KMS-11 (cell line): ENCODE data around the gene BCO1.

Source experiments
- H2AFZ ChIP-seq: fragments of 200-600 bp; sonication (generic); 2 replicates; pipeline ENCODE4 v1.6.1; 2016; ENCODE audit warnings: antibody characterized with exemption, mixed run types, low read depth
- H3K27ac ChIP-seq: fragments of 200-600 bp; sonication (generic); 2 replicates; pipeline ENCODE4 v1.6.1; 2016; ENCODE audit warnings: mild to moderate bottlenecking, mixed run types
- H3K27me3 ChIP-seq: fragments of 200-600 bp; sonication (generic); 2 replicates; pipeline ENCODE4 v1.6.1; 2017; ENCODE audit warnings: mild to moderate bottlenecking, low read depth, mixed run types, moderate library complexity; ENCODE audit not compliant: insufficient read depth
- H3K36me3 ChIP-seq: fragments of 200-600 bp; sonication (generic); 2 replicates; pipeline ENCODE4 v1.6.1; 2017; ENCODE audit warnings: mild to moderate bottlenecking, mixed run types; ENCODE audit not compliant: insufficient read depth
- H3K4me1 ChIP-seq: fragments of 200-600 bp; sonication (generic); 2 replicates; pipeline ENCODE4 v1.6.1; 2016; ENCODE audit warnings: mild to moderate bottlenecking, low read depth, mixed run types; ENCODE audit not compliant: poor library complexity, severe bottlenecking
- H3K4me2 ChIP-seq: fragments of 200-600 bp; sonication (generic); 2 replicates; pipeline ENCODE4 v1.7.0; 2016; ENCODE audit warnings: mild to moderate bottlenecking, mixed run types
- H3K4me3 ChIP-seq: fragments of 200-600 bp; sonication (generic); IDR thresholded peaks from 2 replicates; pipeline ENCODE4 v1.6.1; 2017; ENCODE audit warnings: low read depth, low read length, mixed read lengths; ENCODE audit not compliant: insufficient read depth
- H3K79me2 ChIP-seq: fragments of 200-600 bp; sonication (generic); 2 replicates; pipeline ENCODE4 v1.6.1; 2016; ENCODE audit warnings: low read depth, mixed run types; ENCODE audit not compliant: insufficient read depth
- H3K9ac ChIP-seq: fragments of 200-600 bp; sonication (generic); 2 replicates; pipeline ENCODE4 v1.6.1; 2016; ENCODE audit warnings: mild to moderate bottlenecking, mixed run types
- H4K20me1 ChIP-seq: fragments of 200-600 bp; sonication (generic); 2 replicates; pipeline ENCODE4 v1.6.1; 2016; ENCODE audit warnings: mild to moderate bottlenecking, mixed run types; ENCODE audit not compliant: insufficient read depth
- CTCF ChIP-seq: fragments of 200-600 bp; sonication (generic); conservative IDR thresholded peaks from 2 replicates; pipeline ENCODE4 v1.6.1; 2017; ENCODE audit warnings: low read depth, mild to moderate bottlenecking, antibody characterized with exemption, low read length, moderate library complexity, mixed read lengths

BCO1 gene

GRCh38 chr16:81264386-81264785 is 25.9 kb downstream of the BCO1 start:
- H3K4me1 ChIP-seq: no peaks in the 10 kb centered on the region
- H3K27me3 ChIP-seq: no peaks in the 10 kb centered on the region
- H3K79me2 ChIP-seq: no peaks in the 10 kb centered on the region
- H3K4me3 ChIP-seq: no peak overlapping the region
- H4K20me1 ChIP-seq: no peaks in the 10 kb centered on the region
- H3K27ac ChIP-seq: no peak overlapping the region
- H2AFZ ChIP-seq: no peak overlapping the region
- H3K36me3 ChIP-seq: no peaks in the 10 kb centered on the region
- H3K4me2 ChIP-seq: no peak overlapping the region
- H3K9ac ChIP-seq: no peak overlapping the region
- no peak for TF ChIP-seq CTCF

GRCh38 chr16:81265052-81265451 is 26.6 kb downstream of the BCO1 start:
- Histone ChIP-seq H3K4me3 (no peak overlapping the region), H3K27me3 (no peaks in the 10 kb centered on the region), H3K27ac (no peak overlapping the region), H3K36me3 (no peaks in the 10 kb centered on the region), H2AFZ (no peak overlapping the region), H3K4me2 (no peak overlapping the region), H4K20me1 (no peaks in the 10 kb centered on the region), H3K9ac (no peak overlapping the region), H3K4me1 (no peaks in the 10 kb centered on the region), H3K79me2 (no peaks in the 10 kb centered on the region)
- TF ChIP-seq CTCF: no peak

GRCh38 chr16:81265658-81266451 is 27.4 kb downstream of the BCO1 start:
- H4K20me1 ChIP-seq: no peaks in the 10 kb centered on the region
- H3K9ac ChIP-seq: no peak overlapping the region
- H3K36me3 ChIP-seq: no peaks in the 10 kb centered on the region
- H3K27ac ChIP-seq: no peak overlapping the region
- no peak overlapping the region for H3K4me3 ChIP-seq
- no peaks in the 10 kb centered on the region for H3K4me1 ChIP-seq
- H3K4me2 ChIP-seq: no peak overlapping the region
- no peaks in the 10 kb centered on the region for H3K27me3 ChIP-seq
- no peaks in the 10 kb centered on the region for H3K79me2 ChIP-seq
- TF ChIP-seq CTCF: no peak
- no peak overlapping the region for H2AFZ ChIP-seq

GRCh38 chr16:81266680-81267095 is 28.2 kb downstream of the BCO1 start:
- H3K4me2 ChIP-seq: no peak overlapping the region
- no peaks in the 10 kb centered on the region for H3K27me3 ChIP-seq
- no peak overlapping the region for H3K27ac ChIP-seq
- no peaks in the 10 kb centered on the region for H3K4me1 ChIP-seq
- no peak overlapping the region for H3K9ac ChIP-seq
- no peaks in the 10 kb centered on the region for H4K20me1 ChIP-seq
- H3K79me2 ChIP-seq: no peaks in the 10 kb centered on the region
- no peak for TF ChIP-seq CTCF
- H3K4me3 ChIP-seq: no peak overlapping the region
- H3K36me3 ChIP-seq: no peaks in the 10 kb centered on the region
- no peak overlapping the region for H2AFZ ChIP-seq
